Choroid plexus epithelial cell (primary cell): ENCODE measurements around the gene POLL.

Experiments used
- DNase-seq: peaks from one replicate; pipeline ENCODE4 v3.0.0-alpha.2; 2010; ENCODE audit warnings: low read depth
- H3K4me3 ChIP-seq: 2 replicates; pipeline ENCODE4 v1.5.1; 2011; ENCODE audit warnings: low read depth, mild to moderate bottlenecking, control low read depth, low read length, moderate library complexity
- TF ChIP-seq, protein P1 (sequence below): conservative IDR thresholded peaks from 2 replicates; pipeline ENCODE4 v1.5.1; 2011; ENCODE audit warnings: low read depth, mild to moderate bottlenecking, control low read depth, inconsistent platforms, low read length, moderate library complexity

POLL gene

DNA sequence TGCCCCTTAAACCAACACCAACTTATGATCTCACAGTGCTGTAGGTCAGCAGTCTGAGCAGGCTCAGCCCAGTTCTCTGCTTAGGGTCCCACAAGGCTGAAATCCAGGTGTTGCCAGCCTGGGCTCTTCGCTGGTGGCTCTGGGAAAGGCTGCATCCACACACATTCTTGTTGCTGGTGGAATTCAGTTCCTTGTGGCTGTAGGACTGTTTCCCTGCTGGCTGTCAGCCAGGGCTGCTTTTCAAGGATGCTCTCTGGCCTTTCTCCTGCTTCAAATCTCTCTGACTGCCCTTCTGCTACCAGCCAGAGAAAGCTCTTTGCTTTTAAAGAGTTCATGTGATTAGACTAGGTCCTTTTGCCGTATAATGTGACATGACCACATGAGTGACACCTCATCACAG is 15.3 kb downstream of the POLL start:
- DNase-seq, result no peak
- TF ChIP-seq, protein P1, sequence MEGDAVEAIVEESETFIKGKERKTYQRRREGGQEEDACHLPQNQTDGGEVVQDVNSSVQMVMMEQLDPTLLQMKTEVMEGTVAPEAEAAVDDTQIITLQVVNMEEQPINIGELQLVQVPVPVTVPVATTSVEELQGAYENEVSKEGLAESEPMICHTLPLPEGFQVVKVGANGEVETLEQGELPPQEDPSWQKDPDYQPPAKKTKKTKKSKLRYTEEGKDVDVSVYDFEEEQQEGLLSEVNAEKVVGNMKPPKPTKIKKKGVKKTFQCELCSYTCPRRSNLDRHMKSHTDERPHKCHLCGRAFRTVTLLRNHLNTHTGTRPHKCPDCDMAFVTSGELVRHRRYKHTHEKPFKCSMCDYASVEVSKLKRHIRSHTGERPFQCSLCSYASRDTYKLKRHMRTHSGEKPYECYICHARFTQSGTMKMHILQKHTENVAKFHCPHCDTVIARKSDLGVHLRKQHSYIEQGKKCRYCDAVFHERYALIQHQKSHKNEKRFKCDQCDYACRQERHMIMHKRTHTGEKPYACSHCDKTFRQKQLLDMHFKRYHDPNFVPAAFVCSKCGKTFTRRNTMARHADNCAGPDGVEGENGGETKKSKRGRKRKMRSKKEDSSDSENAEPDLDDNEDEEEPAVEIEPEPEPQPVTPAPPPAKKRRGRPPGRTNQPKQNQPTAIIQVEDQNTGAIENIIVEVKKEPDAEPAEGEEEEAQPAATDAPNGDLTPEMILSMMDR, result no peak
- H3K4me3 ChIP-seq, result no peak overlapping the region

DNA sequence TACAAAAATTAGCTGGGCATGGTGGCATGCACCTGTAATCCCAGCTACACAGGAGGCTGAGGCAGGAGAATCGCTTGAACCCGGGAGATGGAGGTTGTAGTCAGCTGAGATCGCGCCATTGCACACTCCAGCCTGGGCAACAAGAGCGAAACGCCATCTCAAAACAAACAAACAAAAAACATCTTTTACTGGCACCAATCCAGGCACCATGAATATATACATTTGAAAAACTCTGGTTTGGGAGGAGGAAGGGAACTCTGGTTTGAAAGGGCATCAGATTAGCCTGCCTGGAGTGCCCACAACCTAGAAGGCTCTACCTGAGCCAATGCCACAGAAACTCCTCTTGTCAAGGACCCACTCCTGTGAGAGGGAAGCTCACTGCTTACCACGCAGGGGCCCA is 15.9 kb downstream of the POLL start:
- H3K4me3 ChIP-seq, result no peak overlapping the region
- DNase-seq, result no peak
- TF ChIP-seq, protein P1, result no peak

DNA sequence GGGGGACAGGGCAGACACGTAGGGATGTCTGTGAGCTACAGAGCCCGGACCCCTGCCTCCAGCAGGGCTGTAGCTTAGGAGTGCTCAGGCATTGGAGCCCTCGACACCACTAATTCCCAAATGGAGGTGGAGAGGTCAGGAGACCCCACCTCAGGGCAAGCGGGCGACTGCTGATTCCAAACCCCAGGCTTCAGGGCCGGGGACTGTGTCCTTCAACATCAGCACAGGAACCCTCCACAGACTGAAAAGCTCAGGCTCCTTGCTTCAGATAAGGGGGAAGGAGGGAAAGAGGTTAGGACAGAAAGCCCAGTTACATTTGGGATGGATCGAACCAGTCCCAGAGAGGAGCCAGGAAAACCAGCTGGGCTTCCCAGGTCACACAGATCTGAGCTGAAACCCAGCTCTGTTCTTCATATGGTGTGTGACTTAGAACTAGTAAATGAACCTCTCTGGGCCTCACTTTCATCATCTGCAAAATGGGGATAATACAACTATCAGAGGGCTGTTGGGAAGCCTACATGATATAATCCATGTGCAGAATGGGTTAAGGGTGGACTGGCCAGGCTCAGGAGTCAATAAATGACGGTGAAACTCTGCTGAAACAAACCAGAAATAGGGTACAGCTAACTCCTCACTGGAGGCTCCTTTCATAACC is 16.7 kb downstream of the POLL start:
- no peak overlapping the region for H3K4me3 ChIP-seq
- TF ChIP-seq, protein P1, result no peak
- no peak for DNase-seq

DNA sequence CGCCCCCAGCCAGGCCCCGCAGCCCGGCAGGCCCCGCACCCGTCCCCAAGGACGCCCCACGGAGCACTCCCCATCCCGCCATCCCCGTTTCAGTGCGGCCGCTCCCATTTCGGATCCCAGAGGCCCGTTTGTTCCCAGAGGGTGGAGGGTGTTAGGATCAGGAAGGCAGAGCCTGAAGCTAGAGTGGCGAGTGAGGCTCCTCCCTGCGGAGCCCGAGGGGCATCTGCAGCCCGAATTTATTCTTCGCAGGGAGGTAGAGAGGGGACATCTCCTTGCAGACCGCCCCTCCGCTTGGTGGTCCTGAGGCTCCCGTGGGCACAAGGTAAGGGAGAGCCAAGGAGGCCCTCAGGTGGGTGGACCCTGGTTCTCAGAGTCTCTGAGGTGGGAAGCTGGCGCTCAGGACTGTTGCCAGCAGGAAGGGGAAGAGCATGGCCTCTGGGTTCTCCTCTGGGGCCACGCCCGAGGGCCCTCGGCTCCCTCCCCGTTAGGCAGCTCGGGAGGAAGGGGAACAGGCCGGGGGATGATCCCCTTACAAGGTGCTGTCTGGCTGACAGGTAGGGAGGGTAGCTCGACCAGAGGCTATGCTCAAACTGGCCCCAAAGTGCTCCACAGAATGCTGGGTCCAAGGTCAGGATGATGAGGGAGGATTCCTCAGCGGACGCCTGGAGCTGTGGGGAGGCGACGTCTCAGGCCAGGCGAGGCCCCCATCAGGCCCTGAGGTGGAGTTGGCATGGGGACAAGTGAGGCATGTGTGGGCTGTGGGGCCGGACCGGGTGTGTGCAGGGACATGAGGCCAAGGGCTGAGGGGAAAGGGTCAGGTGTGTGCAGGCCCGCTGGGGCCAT is 17.4 kb downstream of the POLL start:
- no peak for DNase-seq
- TF ChIP-seq, protein P1, result no peak

DNA sequence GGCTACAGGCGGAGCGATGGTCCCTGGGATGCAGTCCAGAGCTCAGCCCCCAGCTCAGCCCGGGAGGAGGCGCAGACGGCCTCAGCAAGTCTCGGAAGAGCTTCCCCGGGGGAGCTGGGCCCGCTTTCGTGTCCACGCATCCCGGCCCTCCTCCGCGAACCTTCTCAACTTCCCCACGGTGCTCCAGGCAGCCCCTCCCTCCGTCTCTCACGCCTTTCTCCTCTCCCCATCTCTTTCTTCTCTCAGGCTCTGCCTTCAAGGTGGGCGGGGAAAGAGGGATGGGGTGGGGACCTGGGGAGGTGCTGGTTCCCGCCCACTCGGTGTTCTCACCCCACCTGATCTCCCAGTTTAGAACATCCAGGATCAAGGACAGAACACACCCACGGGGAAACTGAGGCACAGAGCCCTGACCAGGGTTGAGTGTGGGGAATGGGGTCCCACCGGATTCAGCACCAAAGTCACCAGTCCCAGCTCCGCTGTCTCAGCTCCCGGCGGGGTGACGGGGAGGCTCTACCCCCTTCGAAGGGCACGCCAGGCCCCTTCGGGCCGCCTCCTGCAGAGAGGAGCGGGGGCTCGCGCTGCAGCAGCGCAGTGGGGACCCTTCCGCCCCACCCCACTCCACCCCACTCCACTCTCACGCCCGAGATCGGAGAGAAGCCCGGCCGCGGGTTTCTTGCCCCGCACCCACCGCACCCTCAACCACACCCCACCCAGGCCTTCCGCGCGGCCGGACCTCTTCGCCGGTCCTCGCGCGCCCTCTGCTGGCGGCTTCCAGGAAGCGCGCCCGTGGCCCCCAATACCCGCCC is 18.2 kb downstream of the POLL start:
- TF ChIP-seq, protein P1, result peak; percentile 64
- peak overlapping the region; percentile 63 for H3K4me3 ChIP-seq
- DNase-seq, result peak; percentile 68

More for the DNA sequence above, 17.4 kb downstream of the POLL start:
- H3K4me3 ChIP-seq, result peak overlapping the region; percentile 63

DNA sequence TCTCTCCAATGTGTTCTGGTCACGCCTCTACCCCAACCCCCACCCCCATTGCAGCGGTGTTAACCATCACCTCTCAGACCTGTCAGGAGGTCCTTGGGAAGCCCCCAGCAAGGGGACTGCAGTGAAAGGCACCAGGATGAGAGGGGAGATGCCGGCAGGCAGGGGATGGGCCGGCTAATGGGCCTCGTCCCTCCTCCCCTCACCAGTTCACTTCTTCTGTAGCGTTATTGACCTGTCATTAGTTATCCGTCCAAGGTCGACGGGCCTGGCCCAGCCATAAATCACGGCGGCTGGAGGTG is 18.8 kb downstream of the POLL start:
- H3K4me3 ChIP-seq, result no peak overlapping the region
- TF ChIP-seq, protein P1, result no peak
- DNase-seq, result no peak
